Thyroid gland (tissue), 4 donors: ENCODE results near the gene CTIF. TPM values are rescaled to one million over a fixed set of nuclear protein-coding genes. Genes with fewer than 3 reads are reported as not detected.

Experiments used
- DNase-seq, 2 donors: peaks; one replicate each; pipeline ENCODE4 v3.0.0-alpha.2; 2019
- H3K27ac ChIP-seq, 3 donors: fragments of 200-600 bp; sonication (generic); 1 replicate in 2 of 3; 2 replicates in 1 of 3; pipeline ENCODE4 v1.5.1; 2016 to 2019; ENCODE audit warnings: mild to moderate bottlenecking in 1 of 3, moderate library complexity in 1 of 3
- H3K27me3 ChIP-seq: fragments of 200-600 bp; sonication (generic); one replicate; pipeline ENCODE4 v1.5.1; 2019
- H3K36me3 ChIP-seq, 2 donors: fragments of 200-600 bp; sonication (generic); one replicate each; pipeline ENCODE4 v1.5.1; 2016 to 2019
- H3K4me1 ChIP-seq, 2 donors: fragments of 200-600 bp; sonication (generic); one replicate each; pipeline ENCODE4 v1.5.1; 2017 to 2019
- H3K4me3 ChIP-seq, 3 donors: fragments of 200-600 bp; sonication (generic); replicated peaks in 1 of 3; 1 replicate in 2 of 3; 2 replicates in 1 of 3; pipeline ENCODE4 v1.5.1; 2016; ENCODE audit warnings: mild to moderate bottlenecking in 1 of 3
- H3K9me3 ChIP-seq: fragments of 200-600 bp; sonication (generic); one replicate; pipeline ENCODE4 v1.5.1; 2017
- POLR2A ChIP-seq, 2 donors: fragments of 450-650 bp; IDR thresholded peaks; one replicate each; pipeline ENCODE4 v1.6.1; 2017; ENCODE audit warnings: antibody characterized with exemption in 2 of 2, mild to moderate bottlenecking in 2 of 2, moderate library complexity in 1 of 2
- WGBS, 2 donors: methylation state at CpG; one replicate each; pipeline ENCODE4 v1.1.5; 2017; 5-methylcytosine and 5-hydroxymethylcytosine counted together
- intact Hi-C: fragments of 100-400 bp; cut with DNase I; formaldehyde crosslinking; loops from one replicate; pipeline ENCODE4 v1.15.1; 2023
- total RNA-seq, 4 donors: library from RNA; depleted of rRNA; stranded (reverse); fragments of >200 nt; gene quantifications; one replicate each; pipeline ENCODE4 v1.2.3, GENCODE V29; 2016
- TF ChIP-seq, protein P1 (sequence below), 6 experiments: fragments of 200-600 bp in 3 of 6; fragments of 450-650 bp in 3 of 6; sonication (generic) in 3 of 6; IDR thresholded peaks; one replicate each; pipeline ENCODE4 v1.5.1; 2016 to 2019; ENCODE audit warnings: antibody characterized with exemption in 6 of 6, mild to moderate bottlenecking in 2 of 6, inconsistent platforms in 1 of 6, moderate library complexity in 1 of 6

The CTIF gene
- total RNA-seq, 4 donors from 2014 or later: 18.7 to 29.8 (median 23.6) TPM

DNA sequence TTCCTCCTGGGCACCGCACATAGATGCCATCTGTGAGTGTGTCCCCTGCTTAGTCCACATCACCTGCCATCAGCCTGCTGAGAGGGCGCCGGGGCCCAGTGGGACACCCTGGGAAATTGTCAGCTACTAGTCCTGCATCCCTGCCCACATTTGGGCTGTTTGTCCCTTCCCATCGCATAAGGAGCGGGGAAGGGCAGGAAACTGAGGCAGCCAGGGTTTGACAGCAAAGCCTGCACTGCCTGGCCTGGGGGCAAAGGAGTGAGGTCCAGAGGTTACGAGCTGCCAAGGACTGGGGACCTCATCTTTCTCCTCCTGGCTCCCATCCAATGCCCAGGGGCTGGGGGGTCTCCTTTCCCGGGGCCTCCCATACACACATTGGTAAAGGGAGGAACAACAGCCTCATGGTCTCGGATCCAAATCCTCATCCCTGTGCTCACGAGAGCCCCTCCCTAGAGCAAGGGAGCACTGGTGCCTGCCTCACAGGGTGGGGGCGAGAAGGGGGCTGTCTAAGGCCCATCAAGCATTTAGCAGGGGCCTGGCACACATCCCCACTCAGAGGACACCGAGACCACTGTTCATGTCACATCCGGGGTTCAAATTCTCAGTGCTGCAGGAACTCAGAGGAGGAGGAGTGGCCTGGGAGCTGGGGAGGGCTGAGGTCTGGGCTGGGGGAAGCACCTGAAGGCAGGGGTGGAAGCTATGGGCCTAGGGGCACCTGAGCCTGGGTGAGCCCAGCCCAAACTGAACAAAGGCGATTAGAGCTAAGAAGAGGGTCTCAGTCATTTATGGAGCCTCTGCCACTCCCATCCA, 298.2 kb downstream of the CTIF start:
- no peaks in the 10 kb centered on the region for H3K9me3 ChIP-seq
- 93 to 96% methylated on average over 9 to 13 of the region's 13 CpGs for WGBS, 2 donors
- no peak overlapping the region for H3K4me3 ChIP-seq
- TF ChIP-seq, protein P1, sequence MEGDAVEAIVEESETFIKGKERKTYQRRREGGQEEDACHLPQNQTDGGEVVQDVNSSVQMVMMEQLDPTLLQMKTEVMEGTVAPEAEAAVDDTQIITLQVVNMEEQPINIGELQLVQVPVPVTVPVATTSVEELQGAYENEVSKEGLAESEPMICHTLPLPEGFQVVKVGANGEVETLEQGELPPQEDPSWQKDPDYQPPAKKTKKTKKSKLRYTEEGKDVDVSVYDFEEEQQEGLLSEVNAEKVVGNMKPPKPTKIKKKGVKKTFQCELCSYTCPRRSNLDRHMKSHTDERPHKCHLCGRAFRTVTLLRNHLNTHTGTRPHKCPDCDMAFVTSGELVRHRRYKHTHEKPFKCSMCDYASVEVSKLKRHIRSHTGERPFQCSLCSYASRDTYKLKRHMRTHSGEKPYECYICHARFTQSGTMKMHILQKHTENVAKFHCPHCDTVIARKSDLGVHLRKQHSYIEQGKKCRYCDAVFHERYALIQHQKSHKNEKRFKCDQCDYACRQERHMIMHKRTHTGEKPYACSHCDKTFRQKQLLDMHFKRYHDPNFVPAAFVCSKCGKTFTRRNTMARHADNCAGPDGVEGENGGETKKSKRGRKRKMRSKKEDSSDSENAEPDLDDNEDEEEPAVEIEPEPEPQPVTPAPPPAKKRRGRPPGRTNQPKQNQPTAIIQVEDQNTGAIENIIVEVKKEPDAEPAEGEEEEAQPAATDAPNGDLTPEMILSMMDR (IDR thresholded peaks at IDR 0.05): no peak
- TF ChIP-seq POLR2A (IDR thresholded peaks at IDR 0.05): no peak
- H3K36me3 ChIP-seq: no peaks in the 10 kb centered on the region
- H3K4me1 ChIP-seq: peaks cover 18 to 59% of the 10 kb centered on the region in 2 donors
- no peak for DNase-seq
- H3K27ac ChIP-seq: no peak overlapping the region
- H3K27me3 ChIP-seq: no peaks in the 10 kb centered on the region
- intact Hi-C loops: no loop called here

DNA sequence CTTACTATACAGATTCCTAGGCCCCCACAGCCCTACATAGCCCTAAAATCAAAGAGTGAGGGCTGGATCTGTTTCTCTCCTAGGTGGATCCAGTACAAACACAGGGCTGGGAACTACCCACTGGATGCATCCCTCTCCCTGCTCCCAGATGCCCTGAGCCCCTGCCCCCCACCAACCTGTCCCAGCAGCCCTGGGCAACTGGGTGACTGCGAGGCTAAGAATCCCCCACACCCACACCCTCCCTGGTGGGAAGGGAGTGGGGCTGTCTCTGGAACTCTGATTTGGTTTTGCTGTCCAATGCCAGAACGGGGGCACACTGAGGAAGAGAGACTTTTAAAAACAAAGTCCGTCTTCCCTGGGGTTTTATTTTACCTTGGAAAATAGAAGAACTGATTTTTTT, 298.8 kb downstream of the CTIF start:
- no peak for DNase-seq
- TF ChIP-seq POLR2A (IDR thresholded peaks at IDR 0.05): no peak
- TF ChIP-seq, protein P1 (IDR thresholded peaks at IDR 0.05): no peak
- intact Hi-C loops: no loop called here
- Histone ChIP-seq H3K4me1 (peaks cover 25 to 60% of the 10 kb centered on the region in 2 donors), H3K4me3 (no peak overlapping the region), H3K36me3 (no peaks in the 10 kb centered on the region), H3K9me3 (no peaks in the 10 kb centered on the region), H3K27me3 (no peaks in the 10 kb centered on the region), H3K27ac (no peak overlapping the region)
- WGBS, 2 donors: 95 to 99% methylated on average over 3 of the region's 3 CpGs

DNA sequence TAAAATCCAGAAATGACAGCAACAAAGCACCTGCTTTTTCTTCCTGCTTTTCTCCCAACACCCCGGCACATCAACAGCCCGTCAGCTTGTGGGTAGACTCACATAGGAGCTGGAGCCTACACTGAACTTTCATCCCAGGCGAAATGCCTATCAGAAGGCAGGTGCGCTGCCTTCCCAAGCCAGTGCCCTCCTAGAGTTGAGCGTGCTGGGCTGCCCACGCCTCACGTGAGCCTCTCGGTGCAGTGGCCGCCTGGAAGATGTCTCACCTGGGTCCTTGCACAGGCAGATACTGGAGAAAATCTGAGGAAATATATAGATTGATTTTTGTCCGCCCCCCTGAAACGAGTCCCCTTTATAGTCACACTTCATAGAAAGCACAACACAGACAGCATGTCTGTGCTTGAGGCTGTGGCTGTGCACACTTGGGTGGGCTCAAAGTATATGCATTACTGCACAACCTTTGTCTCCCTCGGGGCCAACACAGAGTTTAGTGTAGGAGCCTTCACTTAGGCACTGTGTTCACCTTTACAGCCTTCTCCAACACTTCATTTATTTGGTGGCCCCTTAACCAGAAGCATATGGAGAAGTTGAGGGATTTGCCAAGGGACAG, 299.4 kb downstream of the CTIF start:
- Histone ChIP-seq H3K4me1 (peaks cover 27 to 60% of the 10 kb centered on the region in 2 donors), H3K4me3 (no peak overlapping the region), H3K27ac (no peak overlapping the region), H3K36me3 (no peaks in the 10 kb centered on the region), H3K9me3 (no peaks in the 10 kb centered on the region), H3K27me3 (no peaks in the 10 kb centered on the region)
- intact Hi-C loops: no loop called here
- 94 to 95% methylated on average over 12 of the region's 12 CpGs for WGBS, 2 donors
- TF ChIP-seq, protein P1 (IDR thresholded peaks at IDR 0.05): no peak
- no peak for TF ChIP-seq POLR2A (IDR thresholded peaks at IDR 0.05)
- DNase-seq: no peak

DNA sequence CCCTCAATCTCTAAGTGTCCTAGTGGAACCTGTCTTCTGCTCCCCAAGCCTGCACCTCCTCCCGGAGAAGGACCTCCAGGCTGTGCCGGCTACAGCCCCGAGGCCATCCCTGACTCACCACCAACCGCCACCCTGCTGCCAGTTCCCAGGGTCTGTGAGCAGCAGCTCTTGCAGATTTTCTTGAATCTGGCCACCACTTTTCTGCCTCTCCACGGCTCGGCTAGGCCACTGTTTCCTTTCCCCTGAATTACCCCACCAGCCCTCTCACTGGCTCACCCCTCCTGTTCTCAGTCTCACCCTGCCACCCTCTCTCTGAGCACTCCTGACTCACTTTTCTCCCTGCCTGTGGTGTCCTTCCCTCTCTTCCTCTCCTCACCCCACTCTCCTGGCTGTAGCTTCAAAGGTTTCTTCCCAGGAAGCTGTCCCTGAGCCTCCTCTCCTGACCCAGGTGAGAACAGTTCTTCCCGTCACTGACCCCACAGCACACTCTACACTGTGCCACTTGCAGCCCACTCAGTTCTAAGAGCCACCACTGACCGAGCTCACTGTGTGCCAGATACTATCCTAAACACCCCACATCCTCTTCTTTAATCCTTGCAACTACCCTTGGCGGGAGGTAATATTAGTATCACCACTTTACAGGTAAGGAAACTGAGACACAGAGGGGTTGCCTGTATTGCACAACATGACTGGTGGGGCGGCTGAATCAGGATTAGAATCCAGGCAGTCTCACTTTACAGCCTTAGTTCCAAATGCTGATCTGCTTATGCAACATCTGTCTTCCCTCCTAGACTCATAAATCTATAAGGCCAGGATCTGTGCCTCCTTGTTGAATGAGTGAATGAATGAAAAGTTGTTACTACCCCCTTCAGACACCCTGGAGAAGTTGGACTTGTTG, 300.3 kb downstream of the CTIF start:
- no peak for TF ChIP-seq POLR2A (IDR thresholded peaks at IDR 0.05)
- TF ChIP-seq, protein P1 (IDR thresholded peaks at IDR 0.05): no peak
- no peaks in the 10 kb centered on the region for H3K9me3 ChIP-seq
- H3K36me3 ChIP-seq: no peaks in the 10 kb centered on the region
- intact Hi-C loops: no loop called here
- no peaks in the 10 kb centered on the region for H3K27me3 ChIP-seq
- no peak overlapping the region for H3K27ac ChIP-seq
- no peak overlapping the region for H3K4me3 ChIP-seq
- 77 to 95% methylated on average over 10 of the region's 10 CpGs for WGBS, 2 donors
- no peak for DNase-seq
- H3K4me1 ChIP-seq: peaks cover 21 to 55% of the 10 kb centered on the region in 2 donors
